SU-DHL-6 (cell line): ENCODE data around the gene TP53I13.
A peak's percentile ranks its signal among the peaks of the same experiment; 100 is the strongest.

ENCODE experiments used
- H2AFZ ChIP-seq: fragments of 200-600 bp; sonication (generic); 2 replicates; pipeline ENCODE4 v1.6.1; 2014; ENCODE audit warnings: low read depth, mild to moderate bottlenecking, moderate library complexity, mixed read lengths, antibody characterized with exemption, low read length; ENCODE audit not compliant: severe bottlenecking
- H3F3A ChIP-seq: fragments of 200-600 bp; shearing (Covaris generic); 2 replicates; pipeline ENCODE4 v1.6.0; 2016; ENCODE audit warnings: antibody characterized with exemption, mild to moderate bottlenecking; ENCODE audit not compliant: insufficient read depth
- H3K27ac ChIP-seq: fragments of 200-600 bp; sonication (generic); 2 replicates; pipeline ENCODE4 v1.5.1; 2016; ENCODE audit warnings: low read depth, mild to moderate bottlenecking, low read length, moderate library complexity, mixed read lengths
- H3K27me3 ChIP-seq: fragments of 200-600 bp; sonication (generic), shearing (Covaris generic); 2 replicates; pipeline ENCODE4 v1.6.0; 2014; ENCODE audit warnings: mild to moderate bottlenecking, low read length
- H3K36me3 ChIP-seq: fragments of 200-600 bp; sonication (generic); 2 replicates; pipeline ENCODE4 v1.6.1; 2014; ENCODE audit warnings: mild to moderate bottlenecking, low read length, mixed read lengths
- H3K4me2 ChIP-seq: fragments of 300-600, 200-600 bp; shearing (Covaris generic), sonication (generic); 2 replicates; pipeline ENCODE4 v1.6.0; 2014; ENCODE audit warnings: low read length, low read depth, mild to moderate bottlenecking; ENCODE audit not compliant: poor library complexity, severe bottlenecking
- H3K4me3 ChIP-seq: fragments of 200-600 bp; sonication (generic); 2 replicates; pipeline ENCODE4 v1.5.1; 2014; ENCODE audit warnings: antibody characterized with exemption, low read length, mild to moderate bottlenecking, mixed read lengths; ENCODE audit not compliant: insufficient read depth, poor library complexity, severe bottlenecking
- H3K79me2 ChIP-seq: fragments of 200-600 bp; sonication (generic); 2 replicates; pipeline ENCODE4 v1.6.1; 2014; ENCODE audit warnings: mild to moderate bottlenecking, low read length, moderate library complexity; ENCODE audit not compliant: insufficient read depth
- H3K9ac ChIP-seq: fragments of 200-600 bp; sonication (generic); 2 replicates; pipeline ENCODE4 v1.7.0; 2014; ENCODE audit warnings: mild to moderate bottlenecking, low read length
- H3K9me2 ChIP-seq: fragments of 200-600 bp; sonication (generic); replicated peaks from 2 replicates; pipeline ENCODE4 v1.6.1; 2014; ENCODE audit warnings: low read length; ENCODE audit not compliant: insufficient read depth
- H3K9me3 ChIP-seq: fragments of 200-600 bp; sonication (generic); 2 replicates; pipeline ENCODE4 v1.6.1; 2014; ENCODE audit warnings: low read length, mixed read lengths; ENCODE audit not compliant: insufficient read depth
- H4K20me1 ChIP-seq: fragments of 200-600 bp; sonication (generic); 2 replicates; pipeline ENCODE4 v1.6.1; 2014; ENCODE audit warnings: low read depth, mild to moderate bottlenecking, antibody characterized with exemption, low read length, moderate library complexity, mixed read lengths
- CTCF ChIP-seq: fragments of 200-600 bp; sonication (generic); IDR thresholded peaks from one replicate; pipeline ENCODE4 v1.5.1; 2017; ENCODE audit warnings: antibody characterized with exemption, mild to moderate bottlenecking, low read length, moderate library complexity; ENCODE audit not compliant: insufficient read depth, poor library complexity, severe bottlenecking
- EZH2phosphoT487 ChIP-seq: fragments of 200-600 bp; sonication (generic), shearing (Covaris generic); conservative IDR thresholded peaks from 2 replicates; pipeline ENCODE4 v1.6.1; 2018; ENCODE audit warnings: mild to moderate bottlenecking, antibody characterized with exemption, low read length, moderate library complexity, mixed read lengths

Gene TP53I13

DNA sequence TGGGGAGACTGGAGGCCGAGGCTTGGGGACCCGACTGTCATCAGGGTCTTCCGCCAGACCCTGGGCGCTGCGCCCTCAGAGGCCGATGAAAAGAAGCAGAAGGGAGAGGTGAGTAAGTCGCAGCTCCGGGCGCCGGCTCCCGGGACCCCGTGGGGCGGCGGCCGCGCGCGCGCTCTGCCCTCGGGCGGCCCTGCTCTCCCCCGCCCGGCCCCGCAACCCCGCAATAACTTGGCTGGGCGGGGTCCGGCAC, 1.3 kb upstream of the TP53I13 start:
- Histone ChIP-seq H3K9me2 (no peaks in the 10 kb centered on the region), H3K9ac (peak overlapping the region; percentile 90), H3K9me3 (no peaks in the 10 kb centered on the region), H4K20me1 (no peaks in the 10 kb centered on the region), H3K4me2 (peak overlapping the region; percentile 65), H3K27ac (peak overlapping the region; percentile 81), H2AFZ (peak overlapping the region; percentile 39), H3K36me3 (no peaks in the 10 kb centered on the region), H3K79me2 (peaks cover 14% of the 10 kb centered on the region), H3K4me3 (peak overlapping the region; percentile 78), H3F3A (0 out of 2 replicates have a peak, but pooled peaks cover 4% of the 10 kb centered on the region), H3K27me3 (no peaks in the 10 kb centered on the region)
- TF ChIP-seq CTCF (no peak), EZH2phosphoT487 (no peak)

- H3F3A ChIP-seq, result 0 out of 2 replicates have a peak, but pooled peaks cover 4% of the 10 kb centered on the region
- TF ChIP-seq EZH2phosphoT487 (no peak), CTCF (peak; percentile 14)
- no peaks in the 10 kb centered on the region for H4K20me1 ChIP-seq
- peak overlapping the region; percentile 78 for H3K4me3 ChIP-seq
- no peaks in the 10 kb centered on the region for H3K27me3 ChIP-seq
- no peaks in the 10 kb centered on the region for H3K9me3 ChIP-seq
- no peaks in the 10 kb centered on the region for H3K36me3 ChIP-seq
- H3K4me2 ChIP-seq, result peak overlapping the region; percentile 65
- H3K27ac ChIP-seq, result peak overlapping the region; percentile 81
- peak overlapping the region; percentile 52 for H2AFZ ChIP-seq
- no peaks in the 10 kb centered on the region for H3K9me2 ChIP-seq
- peak overlapping the region; percentile 90 for H3K9ac ChIP-seq
- peaks cover 14% of the 10 kb centered on the region for H3K79me2 ChIP-seq
Measured at GRCh38 chr17:29567554-29568330, 759 bp upstream of the TP53I13 start.

DNA sequence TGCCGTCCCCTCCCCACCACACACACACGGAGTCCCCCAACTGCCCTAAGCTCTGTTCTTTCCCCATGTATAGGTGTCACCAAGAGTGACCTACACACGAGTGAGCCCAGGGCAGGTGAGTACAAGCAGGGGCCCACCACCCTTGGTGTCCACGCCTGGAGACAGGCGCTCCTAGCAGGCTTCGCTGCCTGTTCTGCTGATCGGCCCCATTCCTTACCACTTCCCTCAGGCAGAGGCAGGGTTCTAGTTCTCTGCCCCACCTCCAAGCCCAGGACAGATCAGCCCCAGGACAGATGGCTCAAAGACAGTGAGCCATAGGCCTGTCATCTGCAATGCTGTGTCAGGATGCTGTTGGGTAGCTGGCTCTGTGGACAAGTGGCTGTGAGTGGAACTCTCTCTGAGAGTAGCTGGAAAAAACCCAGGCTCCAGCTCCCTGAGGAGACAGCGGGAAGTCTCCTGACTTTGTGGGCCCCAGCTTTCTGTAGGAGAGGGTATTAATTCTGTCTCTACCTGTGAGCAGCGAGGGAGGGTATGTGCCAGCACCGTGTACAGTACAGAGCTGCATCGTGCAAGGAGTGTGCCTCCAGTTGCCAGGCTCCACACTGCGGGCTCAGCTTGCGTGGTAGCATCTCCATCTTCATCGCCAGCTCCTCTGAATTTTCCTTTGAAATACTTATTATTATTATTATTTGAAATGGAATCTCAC, 897 bp downstream of the TP53I13 start:
- Histone ChIP-seq H3F3A (0 out of 2 replicates have a peak, but pooled peaks cover 4% of the 10 kb centered on the region), H3K9me2 (no peaks in the 10 kb centered on the region), H3K27me3 (no peaks in the 10 kb centered on the region), H3K4me2 (peak overlapping the region; percentile 75), H3K9me3 (no peaks in the 10 kb centered on the region), H3K9ac (peak overlapping the region; percentile 90), H3K79me2 (peaks cover 12% of the 10 kb centered on the region), H4K20me1 (no peaks in the 10 kb centered on the region), H3K36me3 (no peaks in the 10 kb centered on the region), H3K27ac (no peak overlapping the region), H3K4me3 (peak overlapping the region; percentile 70), H2AFZ (no peak overlapping the region)
- TF ChIP-seq EZH2phosphoT487, result no peak
- no peak for TF ChIP-seq CTCF
